NCI-H345 treated with DMSO at 0.1 percent for 48 hours (cell line): ENCODE data around the gene SMIM41.
"Not testable (repeated sequence)": the region's sequence is repeated elsewhere in the genome, so short reads cannot be mapped to it uniquely, and the experiment has no call there.

Experiments
- DNase-seq: peaks from one replicate; lab custom pipeline; 2025; ENCODE audit not compliant: unreplicated experiment; lab: John Stamatoyannopoulos, UW

The SMIM41 gene

GRCh38 chr12:52083638-52083996 lies 4.1 kb downstream of the SMIM41 start:
- DNase-seq, result no peak

GRCh38 chr12:52084491-52085231 lies 5.2 kb downstream of the SMIM41 start:
- DNase-seq, result no peak

- no peak for DNase-seq
These were observed 6.2 kb downstream of the SMIM41 start for GRCh38 chr12:52085682-52086180.

GRCh38 chr12:52086366-52086765 lies 6.9 kb downstream of the SMIM41 start:
- no peak for DNase-seq

GRCh38 chr12:52086944-52087835 lies 7.7 kb downstream of the SMIM41 start:
- no peak for DNase-seq

- DNase-seq, result no peak
These were observed 8.7 kb downstream of the SMIM41 start for GRCh38 chr12:52087961-52088820.

- no peak for DNase-seq
These were observed 10.0 kb downstream of the SMIM41 start for GRCh38 chr12:52089491-52089890.

- DNase-seq, result no peak
These were observed 10.8 kb downstream of the SMIM41 start for GRCh38 chr12:52090291-52090690.

- no peak for DNase-seq
These were observed 11.6 kb downstream of the SMIM41 start for GRCh38 chr12:52091061-52091460.

- DNase-seq, result peak; percentile 65
These were observed 12.4 kb downstream of the SMIM41 start for GRCh38 chr12:52091869-52092268.

GRCh38 chr12:52093346-52093745 lies 13.8 kb downstream of the SMIM41 start:
- DNase-seq, result no peak

GRCh38 chr12:52096332-52097044 lies 17.0 kb downstream of the SMIM41 start:
- DNase-seq, result no peak

GRCh38 chr12:52097045-52097666 lies 17.7 kb downstream of the SMIM41 start:
- DNase-seq, result no peak

- not testable (repeated sequence) for DNase-seq
These were observed 25.1 kb downstream of the SMIM41 start for GRCh38 chr12:52104431-52105089.

GRCh38 chr12:52116222-52117125 lies 37.0 kb downstream of the SMIM41 start:
- DNase-seq, result not testable (repeated sequence)

- DNase-seq, result not testable (repeated sequence)
These were observed 38.4 kb downstream of the SMIM41 start for GRCh38 chr12:52117806-52118475.

- DNase-seq, result peak; percentile 17
These were observed 40.1 kb downstream of the SMIM41 start for GRCh38 chr12:52119398-52120254.
